MV-4-11 (cell line): ENCODE data around the gene PRKAR1B.
A peak's percentile ranks its signal among the peaks of the same experiment; 100 is the strongest.

Experiments
- DNase-seq: peaks from one replicate; lab custom pipeline; 2025; lab: John Stamatoyannopoulos, UW

PRKAR1B gene

DNA sequence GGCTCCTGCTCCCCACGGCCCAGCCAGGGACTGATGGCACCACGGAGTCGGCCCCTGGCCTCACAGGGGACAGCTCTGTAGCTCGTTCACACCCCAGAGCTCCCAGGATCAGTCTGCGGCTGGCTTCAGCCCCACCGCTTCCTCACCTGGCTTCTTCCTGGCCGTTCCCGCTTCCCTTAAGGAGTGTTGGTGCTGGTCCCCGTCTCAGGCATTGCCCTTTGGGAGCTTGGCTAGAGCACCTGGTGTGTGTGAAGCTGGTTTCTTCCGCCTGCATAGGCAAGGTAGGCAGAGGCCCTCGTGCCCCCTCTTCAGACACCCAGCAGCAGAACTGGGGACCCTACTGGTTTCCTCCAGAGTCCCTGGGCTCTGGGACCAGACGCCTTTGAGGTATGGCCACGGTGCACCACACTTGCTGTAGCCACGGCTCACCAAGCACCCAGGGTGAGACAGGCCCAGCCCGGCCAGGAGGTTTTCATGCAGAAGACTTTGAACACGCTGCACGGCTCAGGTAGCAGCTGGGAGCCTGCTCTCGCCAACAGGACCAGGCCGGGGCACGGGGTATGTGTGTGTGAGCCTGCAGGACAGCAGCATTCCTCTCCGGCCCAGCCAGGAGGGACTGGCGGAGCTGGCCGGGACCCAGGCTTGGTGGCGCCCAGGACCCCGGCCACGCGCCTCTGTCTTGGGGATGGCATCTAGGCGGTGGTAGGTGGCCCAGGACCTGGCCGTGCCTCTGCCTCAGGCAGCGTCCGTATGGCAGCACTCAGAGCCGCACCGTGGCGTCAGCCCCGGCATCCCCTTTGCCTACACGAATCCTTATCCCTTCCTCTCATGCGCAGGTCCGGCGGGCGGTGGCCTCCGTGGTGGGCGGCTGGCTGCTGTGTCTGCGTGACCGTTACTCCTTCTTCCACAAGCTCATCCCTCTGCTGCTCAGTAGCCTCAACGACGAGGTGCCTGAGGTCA is 13.2 kb upstream of the PRKAR1B start:
- DNase-seq = no peak

DNA sequence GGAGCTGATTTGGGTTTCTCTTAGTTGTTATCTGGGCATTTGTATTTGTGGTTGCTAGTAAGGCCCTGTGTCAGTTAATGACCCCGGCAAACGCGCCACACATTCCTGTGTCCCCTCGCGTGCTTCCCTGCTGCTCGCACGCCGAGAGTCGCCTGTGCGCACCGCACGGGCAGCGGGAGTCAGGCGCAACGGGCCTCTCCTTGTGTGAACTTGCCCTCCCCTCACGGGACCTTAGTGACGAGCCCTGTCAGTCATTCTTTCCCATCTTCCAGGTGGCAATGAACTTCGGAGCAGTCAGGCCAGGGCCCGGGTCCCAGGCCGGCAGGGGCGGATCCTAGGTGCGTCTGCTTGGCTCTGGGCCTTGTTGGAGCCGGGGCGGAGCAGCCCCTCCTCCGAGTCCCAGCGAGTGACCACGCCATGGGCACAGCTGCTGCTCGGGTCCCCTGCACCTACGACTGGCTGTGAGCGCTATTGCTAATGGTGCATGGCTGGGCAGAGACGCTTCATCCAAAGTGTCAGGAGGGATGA is 12.4 kb upstream of the PRKAR1B start:
- no peak for DNase-seq

DNA sequence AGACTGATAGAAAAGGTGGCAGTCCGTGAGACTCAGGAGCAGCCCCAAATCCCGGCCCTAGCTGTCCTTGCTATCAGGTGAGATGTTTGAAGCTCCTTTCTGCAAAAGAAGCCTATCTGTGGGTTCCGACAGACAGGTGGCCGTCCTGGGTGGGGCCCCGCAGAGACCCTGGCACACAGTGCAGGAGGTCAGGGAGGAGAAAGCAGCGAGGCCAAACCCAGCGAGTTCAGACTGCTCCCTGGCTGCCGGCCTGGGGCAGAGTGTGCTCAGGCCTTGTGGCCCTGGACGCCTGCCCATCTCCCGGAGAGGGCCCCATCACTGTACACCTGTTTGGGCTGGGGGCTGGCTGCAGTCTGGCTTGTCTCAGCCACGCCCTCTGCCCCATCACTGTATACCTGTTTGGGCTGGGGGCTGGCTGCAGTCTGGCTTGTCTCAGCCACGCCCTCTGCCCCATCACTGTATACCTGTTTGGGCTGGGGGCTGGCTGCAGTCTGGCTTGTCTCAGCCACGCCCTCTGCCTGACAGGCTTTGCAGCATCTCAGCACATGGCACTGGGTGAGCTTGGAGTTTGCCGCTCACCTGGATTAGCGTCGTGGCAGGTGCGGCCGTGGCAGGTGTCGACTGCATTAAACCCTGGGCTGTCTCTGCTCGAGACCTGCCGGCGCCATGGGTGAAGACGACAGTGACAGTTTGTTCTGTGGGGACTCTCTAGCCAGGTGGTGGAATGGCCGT is 11.8 kb upstream of the PRKAR1B start:
- no peak for DNase-seq

DNA sequence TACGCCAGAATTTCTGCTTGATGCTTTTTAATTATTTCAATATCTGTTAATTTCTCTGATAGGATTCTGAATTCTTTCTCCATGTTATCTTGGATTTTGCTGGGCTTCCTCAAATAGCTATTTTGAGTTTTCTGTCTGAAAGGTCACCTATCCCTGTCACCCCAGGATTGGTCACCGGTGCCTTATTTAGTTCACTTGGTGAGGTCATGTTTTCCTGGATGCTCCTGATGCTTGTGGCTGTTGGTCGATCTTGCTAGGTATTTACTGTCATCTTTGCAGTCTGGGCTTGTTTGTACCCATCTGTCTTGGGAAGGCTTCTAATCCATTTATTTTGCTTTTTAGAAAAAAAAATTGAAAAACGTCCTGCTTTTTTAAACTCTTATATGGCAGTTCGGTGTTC is 11.2 kb upstream of the PRKAR1B start:
- DNase-seq = no peak

DNA sequence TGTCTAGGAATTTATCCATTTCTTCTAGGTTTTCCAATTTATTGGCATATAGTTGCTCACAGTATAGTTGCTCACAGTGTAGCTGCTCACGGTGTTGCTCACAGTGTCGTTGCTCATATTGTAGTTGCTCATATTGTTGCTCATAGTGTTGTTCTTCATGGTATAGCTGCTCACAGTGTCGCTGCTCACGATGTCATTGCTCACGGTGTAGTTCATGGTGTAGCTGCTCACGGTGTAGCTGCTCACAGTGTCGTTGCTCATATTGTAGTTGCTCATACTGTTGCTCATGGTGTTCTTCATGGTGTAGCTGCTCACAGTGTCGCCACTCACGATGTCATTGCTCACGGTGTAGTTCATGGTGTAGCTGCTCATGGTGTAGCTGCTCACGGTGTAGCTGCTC is 7.7 kb upstream of the PRKAR1B start:
- DNase-seq = no peak

DNA sequence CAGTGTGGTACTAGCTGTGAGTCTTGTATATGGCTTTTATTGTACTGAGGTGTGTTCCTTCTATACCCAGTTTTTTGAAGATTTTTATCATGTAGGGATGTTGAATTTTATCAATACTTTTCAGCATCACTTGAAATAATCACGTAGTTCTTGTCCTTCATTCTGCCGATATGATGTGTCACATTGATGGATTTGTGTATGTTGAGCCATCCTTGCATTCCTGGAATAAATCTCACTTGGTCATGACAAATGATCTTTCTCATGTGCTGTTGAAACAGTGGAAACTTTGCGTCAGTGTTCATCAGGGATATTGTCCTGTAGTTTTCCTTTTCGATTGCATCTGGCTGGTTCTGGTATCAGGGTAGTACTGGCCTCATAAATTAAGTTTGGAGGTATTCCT is 7.1 kb upstream of the PRKAR1B start:
- no peak for DNase-seq

DNA sequence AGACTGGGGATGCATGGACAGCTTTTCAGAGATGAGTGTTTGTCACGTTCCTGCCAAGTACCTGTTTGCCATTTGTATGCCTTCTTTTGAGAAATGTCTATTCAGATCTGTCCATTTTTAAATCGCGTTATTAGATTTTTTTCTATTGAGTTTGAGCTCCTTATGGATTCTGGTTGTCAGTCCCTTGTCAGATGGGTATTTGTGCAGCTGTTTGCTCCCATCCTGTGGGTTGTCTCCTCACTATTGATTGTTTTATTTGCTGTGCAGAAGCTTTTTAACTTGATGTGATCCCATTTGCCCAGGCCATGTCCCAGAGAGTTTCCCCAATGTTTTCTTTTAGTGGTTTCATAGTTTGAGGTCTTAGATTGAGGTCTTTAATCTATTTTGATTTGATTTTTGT is 5.5 kb upstream of the PRKAR1B start:
- DNase-seq = no peak

DNA sequence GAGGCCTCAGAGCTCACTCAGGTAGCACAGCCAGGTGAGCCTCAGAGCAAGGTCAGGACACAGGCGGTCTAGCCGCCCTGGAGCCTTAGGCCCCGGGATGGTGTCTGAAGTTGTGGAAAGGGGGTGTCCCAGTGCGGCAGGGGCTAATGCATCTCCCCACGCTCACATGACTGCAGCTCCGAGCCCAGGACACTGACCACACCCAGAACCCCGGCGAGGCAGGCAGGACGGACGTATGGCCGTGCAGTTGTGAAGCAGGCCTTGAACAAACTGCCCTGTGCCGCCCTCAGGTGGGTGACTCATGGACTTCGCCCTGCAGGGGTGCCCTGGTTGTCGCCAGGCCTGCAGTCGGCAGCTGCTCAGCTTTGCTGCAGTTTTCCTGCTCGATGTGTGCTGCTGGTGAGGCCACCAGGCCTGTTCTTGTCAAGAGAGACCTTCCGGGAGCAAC is 5.0 kb upstream of the PRKAR1B start:
- DNase-seq = no peak

DNA sequence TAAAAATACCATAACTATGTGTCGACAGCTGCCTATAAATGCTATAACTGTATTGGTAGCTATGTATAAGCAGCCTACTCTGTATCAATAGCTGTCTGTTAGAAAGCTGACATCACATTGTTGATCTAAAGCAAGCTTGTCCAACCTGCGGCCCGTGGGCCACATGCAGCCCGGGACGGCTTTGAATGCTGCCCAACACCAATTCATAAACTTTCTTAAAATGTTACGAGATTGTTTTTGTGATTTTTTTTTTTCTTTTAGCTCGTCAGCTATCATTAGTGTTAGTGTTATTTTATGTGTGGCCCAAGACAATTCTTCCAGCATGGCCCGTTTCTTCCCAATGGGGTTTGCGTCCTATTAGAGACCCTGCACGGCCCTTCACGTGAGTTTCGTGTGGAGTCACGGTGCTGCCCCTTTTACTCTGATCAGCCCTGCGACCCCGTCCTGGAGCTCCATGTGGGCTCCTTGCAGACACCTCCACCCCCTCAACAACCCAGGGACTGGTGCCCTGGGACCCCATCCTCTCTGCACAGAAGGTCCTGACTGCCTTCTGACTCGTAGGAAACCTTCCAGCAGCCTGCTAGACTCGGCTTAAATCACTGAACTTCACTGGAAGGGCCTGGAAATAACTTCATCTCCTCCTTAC is 4.5 kb upstream of the PRKAR1B start:
- DNase-seq = no peak

DNA sequence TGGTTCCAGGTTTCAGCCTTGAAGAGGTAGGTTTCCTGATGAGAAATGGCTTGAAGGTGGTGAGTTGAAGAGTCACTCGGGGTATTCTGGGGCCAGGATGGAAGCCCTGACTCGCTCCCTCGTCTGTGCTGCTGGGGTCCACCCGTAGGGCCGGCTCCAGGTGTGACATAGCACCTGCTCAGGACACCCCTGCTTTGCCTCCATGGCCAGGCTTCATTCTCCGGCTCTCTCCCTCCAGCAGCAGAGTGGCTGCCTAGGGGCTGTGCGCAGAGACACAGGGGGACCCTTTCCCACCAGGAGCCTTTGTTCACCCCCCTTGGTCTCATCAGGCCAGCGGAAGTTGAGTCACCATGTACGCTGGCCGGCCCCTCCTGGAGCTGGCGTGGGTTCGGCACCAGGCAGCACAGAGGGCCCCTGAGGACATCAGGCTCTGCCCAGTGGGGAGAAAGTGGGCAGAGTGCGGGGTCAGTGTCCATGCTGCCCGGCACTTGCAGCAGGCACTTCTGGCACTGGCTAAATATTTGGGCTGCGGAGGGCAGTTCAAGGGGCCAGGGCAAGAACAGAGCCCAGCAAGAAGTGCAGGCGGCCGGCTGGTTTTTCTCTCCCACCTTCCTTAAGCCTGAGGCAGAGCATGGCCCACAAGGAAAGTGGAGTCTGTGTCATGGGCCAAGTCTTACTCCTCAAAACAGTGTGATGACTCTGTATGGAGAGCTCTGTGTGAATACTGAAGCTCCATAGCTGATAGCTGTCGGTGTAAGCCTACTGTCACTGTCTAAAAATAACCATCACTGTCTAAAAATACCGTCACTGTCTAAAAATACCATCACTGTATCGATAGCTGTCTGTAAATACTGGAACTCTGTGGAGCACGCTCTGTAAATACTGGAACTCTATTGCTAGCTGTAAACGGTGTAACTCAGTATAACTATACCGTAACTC is 3.7 kb upstream of the PRKAR1B start:
- DNase-seq = peak; percentile 8

DNA sequence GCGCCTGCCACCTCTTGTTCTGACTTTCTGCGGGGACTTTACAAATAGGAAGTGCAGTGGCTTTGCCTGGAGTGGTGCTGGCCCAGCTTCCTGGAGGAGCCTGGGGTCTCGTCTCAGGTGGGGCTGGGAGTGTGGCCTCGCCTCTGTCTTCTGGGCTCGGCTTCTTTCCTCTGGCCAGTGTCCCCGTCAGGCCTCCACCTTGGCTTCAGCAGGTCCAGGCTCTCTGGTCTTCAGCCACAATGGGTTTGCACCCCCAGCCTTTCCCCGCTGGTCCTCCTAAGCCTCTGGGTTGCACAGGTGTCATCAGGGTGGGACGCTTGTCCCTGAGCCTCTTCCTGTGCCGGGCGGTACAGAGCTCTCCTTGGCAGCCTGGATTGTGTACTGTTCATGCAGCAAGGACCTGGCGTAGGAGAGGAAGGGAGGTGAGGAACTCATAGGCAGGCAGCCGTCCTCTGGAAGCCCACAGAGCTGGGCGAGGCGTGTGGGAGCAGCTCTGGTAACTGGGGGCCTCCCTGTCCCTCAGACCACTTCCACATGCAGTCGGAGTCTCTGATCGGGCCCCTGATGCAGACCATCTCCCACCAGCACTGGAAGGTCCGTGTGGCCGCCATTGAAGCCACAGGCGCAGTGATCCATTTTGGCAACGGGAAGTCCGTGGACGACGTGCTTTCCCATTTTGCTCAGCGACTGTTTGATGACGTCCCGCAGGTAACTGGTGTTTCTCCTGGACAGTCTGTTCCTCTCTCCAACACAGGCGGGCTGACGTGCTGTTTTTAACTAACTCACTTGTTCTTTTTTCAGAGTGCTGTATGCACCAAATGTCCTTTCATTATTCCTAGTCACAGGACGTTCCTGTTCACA is 2.3 kb upstream of the PRKAR1B start:
- DNase-seq = no peak

DNA sequence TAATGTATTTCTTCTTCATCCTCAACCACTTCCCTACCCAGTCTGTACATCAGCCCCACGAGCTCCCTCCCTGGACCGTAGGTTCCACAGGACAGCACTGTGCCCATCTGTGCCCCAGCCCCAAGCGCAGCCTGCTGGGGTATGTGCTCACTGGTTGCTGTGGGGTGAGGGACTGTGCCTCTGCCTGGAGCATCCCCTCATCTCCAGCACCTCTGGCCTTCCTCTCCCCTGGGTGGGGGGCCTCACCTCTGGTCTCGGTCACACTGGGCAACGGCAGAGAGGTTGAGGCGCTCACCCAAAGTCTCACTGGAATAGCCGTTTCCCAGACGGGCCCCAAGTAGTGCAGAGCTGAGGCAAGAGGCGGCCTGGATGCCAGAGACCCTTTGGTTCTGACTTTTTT is 1.5 kb upstream of the PRKAR1B start:
- DNase-seq = no peak

DNA sequence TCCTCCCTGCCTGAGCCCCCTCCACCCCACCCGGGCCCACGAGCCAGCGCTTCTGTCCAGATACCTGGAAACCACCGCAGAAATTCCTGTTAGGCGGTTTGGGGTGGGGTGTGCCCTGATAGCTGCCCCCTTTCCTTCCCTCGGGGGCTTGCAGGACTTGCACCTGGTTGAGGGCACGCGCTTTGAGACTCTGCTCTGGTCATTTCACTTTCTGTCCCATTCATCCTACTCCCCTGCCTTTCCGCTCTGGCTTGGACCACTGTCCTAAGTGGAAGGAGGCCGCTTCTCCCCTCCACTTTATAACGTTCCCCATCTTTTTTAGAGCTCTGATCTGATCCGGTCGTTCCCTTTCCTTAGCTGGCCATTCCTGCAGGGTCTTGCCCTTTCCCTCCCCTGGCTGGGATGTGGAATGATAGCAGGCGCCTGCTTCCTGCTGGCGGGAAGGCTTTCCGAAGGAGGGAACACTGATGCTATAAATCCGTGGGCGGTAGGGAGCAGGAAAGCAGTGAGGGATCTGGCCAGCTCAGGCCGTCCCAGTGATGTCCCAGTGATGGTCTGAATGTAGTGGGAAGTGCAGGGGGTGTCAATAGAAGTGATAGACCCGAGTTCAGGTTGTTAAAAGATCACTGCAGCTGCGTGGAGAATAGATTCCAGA is 852 bp upstream of the PRKAR1B start:
- DNase-seq = no peak

DNA sequence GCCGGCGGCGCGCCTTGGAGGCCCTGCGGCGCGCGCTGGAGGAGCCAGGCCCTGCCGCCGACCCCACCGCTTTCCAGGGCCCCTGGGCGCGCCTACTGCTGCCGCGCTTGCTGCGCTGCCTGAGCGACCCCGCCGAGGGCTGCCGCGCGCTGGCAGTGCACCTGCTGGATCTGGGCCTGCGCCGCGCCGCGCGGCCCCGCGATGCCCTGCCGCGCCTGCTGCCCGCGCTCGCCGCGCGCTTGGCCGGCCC is 302 bp downstream of the PRKAR1B start:
- DNase-seq = no peak

DNA sequence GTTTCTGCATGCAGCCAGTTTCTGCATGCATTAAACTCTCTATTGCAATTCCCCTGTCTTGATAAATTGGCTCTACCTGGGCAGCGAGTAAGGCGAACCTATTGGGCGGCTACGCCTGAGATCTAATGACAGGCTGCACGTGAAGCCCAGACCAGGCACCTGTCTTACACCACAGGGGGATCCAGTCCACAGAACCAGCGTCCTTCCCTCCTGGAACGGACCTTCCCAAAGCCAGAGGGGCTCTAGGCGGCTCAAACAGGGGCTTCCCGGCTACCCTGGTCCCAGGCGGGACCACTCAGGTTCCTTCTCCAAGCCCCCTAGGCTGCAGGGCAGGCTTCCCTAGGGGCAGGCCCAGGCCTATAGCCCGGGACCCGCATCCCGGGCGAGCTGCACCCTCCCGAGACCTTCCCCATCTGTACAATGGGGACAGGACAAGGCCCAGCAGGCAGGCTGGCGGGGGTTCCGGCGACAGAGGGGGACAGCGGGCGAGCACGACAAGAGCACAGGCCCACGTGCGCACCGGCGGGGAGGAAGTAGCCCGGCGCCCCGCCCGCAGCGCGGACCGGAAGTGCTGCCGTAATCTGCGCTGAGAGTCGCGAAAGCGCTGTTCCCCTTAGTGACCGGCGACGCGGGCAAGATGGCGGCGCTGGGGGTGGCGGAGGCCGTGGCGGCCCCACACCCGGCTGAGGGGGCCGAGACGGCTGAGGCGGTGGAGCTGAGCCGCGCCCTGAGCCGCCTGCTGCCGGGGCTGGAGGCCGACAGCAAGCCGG is 812 bp downstream of the PRKAR1B start, which contains the start of gene DNAAF5:
DNAAF5 (plus strand) TSS at position 616 of the 770 bp plus-strand sequence; CDS start at position 638, 22 bp downstream.
- DNase-seq = peak; percentile 83

DNA sequence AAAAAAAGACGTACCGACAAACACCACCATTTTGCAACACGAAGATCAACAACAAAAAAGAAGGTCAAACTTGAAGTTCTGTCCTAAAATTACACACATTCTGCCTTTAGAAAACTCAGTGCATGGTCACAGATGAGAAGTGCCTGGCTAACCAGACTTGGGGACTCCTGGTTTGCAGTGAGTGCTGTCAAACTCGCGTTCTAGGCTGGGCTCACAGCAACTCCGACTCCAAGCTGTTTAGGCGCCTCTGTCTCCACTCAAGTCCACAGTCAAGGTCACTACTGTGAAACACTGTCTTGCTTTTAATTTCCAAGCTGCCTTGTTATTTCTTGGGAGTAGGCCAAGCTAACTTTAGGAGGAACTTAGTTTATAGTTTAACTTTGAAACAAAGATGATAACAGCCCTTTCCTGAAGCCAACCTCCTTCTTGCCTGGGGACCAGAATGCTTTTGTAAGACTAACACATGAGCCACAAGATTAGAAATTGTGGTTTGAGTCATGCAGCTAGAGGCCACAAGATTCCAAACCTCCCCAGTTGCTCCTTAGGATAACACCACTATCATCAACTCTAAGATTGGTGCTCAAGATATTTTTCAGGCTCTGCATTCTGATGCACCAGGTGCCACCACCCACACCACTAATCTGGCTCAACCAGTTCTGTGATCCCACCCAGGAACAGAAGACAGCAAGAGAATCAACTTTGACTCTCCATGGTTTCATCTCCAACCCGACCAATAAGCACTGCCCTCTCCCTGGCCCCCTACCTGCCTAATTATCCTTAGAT is 1.7 kb downstream of the PRKAR1B start:
- peak; percentile 76 for DNase-seq

DNA sequence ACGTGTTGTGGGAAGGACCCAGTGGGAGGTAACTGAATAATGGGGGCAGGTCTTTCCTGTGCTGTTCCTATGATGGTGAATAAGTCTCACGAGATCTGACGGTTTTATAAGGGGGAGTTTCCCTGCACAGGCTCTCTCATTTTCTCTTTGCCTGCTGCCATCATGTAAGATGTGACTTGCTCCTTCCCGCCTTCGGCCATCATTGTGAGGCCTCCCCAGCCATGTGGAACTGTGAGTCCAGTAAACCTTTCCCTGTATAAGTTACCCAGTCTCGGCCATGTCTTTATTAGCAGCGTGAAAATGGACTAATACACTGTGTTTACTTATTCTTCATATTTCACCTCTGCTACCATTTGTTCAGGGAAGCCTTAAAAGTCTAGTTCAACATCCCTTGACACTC is 2.8 kb downstream of the PRKAR1B start:
- no peak for DNase-seq

DNA sequence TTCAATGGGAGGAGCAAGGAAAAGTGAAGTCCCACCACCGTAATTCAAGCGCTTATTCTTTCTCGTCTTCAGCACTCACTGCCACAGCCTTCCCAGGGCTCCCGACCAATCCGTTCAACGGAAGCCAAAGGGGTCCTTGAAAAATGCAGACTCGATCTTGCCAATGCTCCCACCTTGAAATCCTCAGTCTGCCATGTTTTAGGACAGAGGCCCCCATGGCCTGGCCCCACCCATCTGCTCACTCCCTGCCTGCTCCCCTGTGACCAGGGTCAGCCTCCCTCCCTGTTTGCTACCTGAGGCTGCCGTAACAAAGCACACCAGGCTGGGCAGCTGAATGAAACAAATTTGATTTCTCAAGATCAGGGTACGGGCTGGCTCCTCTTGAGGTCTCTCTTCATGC is 3.5 kb downstream of the PRKAR1B start:
- no peak for DNase-seq
